G401.6 (cell line): ENCODE measurements around the gene IL5.
"Not testable (repeated sequence)": the region's sequence is repeated elsewhere in the genome, so short reads cannot be mapped to it uniquely, and the experiment has no call there.

Experiments
- FAIRE-seq: peaks from 2 replicates; lab custom pipeline; 2012; peaks lifted over from hg19 to GRCh38; lab: Jason Lieb, UNC

Gene IL5

DNA sequence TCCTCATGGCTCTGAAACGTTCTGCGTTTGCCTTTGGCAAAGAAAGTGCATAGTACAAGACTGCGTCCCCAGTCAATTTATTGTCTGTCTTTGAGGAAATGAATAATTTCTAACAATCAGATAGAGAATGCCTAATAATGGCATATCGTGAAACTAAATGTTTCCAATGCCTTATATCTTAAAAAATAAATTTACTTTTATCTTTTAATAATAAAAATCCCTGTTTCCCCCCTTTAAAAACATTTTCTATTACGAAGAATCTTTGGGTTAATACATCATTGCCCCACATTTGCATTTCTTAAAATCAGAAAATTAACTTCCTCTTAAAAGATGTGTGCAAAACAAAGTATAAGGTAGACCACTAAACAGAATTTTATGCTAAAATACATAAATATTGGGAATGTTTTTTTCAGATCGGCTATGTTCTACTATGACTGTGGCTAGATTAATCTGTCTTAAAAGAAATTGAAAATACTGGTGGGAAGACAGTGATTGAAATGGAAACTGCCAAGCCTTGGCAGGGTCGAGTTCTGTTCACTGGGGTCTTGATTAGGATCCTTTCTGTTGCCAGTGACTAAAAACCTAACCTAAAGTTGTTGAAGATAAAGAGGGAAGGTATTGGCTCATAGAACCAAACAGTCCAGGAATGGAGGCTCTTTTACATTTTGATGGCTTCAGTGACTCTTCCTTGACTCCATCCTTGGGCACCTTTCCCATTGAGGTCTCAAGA, at the start of gene IL5:
Gene IL5, minus strand, starts transcription at position 51 of the 730 bp plus-strand sequence. Its CDS starts 44 bp downstream, at position 7.
- FAIRE-seq: no peak

DNA sequence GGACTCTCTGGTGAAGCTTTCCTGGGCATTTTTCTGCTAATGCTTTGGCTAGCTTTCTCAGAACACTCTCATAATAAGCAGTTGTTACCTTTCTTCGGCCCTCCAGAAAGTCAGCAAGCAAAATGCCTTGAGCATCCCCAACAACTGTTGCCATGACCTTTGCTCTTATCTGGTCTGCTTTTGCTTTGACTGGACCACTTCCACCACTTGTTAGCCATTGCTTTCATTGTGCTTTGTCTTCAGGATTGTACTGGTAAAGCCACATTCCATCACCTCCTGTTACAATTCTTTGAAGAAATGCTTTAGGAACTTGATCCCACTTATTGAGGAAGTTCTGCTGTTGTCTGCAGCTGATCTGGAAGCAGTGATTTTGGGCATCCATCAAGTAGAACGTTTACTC, 49.2 kb upstream of the IL5 start:
- no peak for FAIRE-seq

DNA sequence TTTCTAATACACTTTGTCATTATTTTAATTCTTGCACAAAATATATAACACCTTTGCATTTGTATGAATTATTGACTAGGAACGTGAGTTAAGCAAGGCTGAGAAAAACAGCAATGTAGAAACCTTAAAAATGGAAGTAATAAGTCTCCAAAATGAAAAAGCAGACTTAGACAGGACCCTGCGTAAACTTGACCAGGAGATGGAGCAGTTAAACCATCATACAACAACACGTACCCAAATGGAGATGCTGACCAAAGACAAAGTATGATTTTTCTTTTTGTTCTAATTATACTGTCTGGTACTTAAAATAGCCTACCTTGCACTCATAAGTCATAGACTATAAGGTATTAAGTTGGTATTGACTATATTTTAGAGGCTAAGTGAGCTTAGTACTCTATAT, 47.8 kb upstream of the IL5 start:
- FAIRE-seq: no peak

DNA sequence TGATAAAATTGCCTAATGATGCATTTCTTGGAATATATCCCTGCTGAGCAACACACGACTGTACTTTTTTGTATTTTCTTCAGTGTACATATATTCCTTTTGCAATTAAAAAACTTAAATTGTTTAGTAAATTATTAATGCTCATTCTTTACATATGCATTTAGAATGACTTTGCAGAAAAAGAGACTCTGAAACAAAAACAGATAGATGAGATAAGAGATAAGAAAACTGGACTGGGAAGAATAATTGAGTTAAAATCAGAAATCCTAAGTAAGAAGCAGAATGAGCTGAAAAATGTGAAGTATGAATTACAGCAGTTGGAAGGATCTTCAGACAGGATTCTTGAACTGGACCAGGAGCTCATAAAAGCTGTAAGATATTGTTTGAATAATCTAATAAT, 46.1 kb upstream of the IL5 start:
- peak; percentile 3 for FAIRE-seq

DNA sequence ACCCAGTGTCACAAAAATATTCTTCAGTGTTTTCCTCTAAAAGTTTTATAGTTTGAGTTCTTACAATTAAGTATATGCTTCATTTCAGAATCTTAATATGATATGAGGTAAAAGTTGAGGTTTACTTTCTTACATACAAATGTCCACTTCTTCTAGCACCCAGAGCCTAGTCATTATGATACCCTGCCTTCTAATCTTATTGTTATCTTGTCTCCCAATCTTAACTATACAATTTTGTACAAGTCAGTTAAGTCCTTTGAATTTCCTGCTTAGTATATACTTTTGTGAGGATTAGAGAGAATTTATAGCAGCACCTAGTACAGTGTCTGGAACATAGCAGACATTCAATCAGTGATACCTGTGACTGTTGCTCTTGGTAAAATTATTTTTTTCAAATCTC, 42.7 kb upstream of the IL5 start:
- FAIRE-seq: no peak

DNA sequence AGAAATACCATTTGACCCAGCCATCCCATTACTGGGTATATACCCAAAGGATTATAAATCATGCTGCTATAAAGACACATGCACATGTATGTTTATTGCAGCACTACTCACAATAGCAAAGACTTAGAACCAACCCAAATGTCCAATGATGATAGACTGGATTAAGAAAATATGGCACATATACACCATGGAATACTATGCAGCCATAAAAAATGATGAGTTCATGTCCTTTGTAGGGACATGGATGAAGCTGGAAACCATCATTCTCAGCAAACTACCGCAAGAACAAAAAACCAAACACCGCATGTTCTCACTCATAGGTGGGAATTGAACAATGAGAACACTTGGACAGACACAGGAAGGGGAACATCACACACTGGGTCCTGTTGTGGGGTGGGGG, 41.2 kb upstream of the IL5 start:
- FAIRE-seq: not testable (repeated sequence)

DNA sequence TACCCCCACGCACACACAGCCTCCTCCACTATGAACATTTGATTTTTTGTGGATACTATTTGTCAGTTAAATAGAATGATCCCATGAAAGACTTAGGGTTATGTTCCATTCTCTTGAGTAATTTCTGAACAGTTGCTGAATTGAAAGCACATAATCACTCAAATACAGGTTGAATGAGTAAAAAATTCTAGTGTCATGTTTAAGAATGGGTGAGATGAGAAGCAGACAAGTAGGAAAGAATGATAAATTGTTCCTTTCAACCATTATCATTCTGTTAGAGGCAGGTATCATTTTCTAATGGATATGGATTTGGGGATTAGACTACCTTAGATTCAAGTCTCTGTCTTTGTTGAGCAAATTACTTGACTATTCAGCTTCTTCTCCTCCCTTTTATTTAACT, 32.8 kb upstream of the IL5 start:
- FAIRE-seq: no peak

DNA sequence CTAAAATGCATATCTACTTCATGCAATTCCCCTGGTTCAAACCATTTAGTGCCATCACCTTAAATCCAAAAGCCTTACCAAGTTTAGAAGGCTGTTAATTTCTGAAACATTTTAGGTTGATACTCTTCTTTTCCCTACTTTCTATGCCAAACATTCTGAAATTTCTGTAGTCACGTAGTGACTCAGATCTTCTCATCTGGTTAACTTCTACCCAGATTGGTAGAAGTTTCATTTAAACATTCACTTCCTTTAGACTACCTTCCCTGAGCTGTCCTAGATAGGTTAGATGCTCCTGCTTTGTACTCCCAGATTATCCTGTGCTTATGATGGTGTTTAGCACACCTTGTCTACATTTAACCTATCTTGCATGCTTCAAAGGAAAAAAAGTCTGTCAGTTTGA, 23.3 kb upstream of the IL5 start:
- FAIRE-seq: no peak

DNA sequence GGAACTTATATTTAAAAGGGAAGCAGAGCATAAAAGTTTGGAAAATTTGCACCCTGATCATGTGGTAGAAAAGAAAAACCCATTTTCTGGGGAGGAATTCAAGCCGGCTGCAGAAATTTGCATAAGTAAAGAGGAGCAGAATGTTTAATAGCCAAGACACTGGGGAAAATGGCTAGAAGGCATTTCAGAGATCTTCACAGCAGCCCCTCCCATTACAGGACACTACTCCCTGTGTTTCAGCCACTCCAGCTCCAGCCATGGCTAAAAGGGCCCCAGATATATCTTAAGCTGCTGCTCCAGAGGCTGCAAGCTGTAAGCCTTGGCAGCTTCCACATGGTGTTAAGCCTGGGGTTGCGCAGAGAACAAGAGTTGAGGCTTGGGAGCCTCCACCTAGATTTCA, 21.2 kb upstream of the IL5 start:
- not testable (repeated sequence) for FAIRE-seq

DNA sequence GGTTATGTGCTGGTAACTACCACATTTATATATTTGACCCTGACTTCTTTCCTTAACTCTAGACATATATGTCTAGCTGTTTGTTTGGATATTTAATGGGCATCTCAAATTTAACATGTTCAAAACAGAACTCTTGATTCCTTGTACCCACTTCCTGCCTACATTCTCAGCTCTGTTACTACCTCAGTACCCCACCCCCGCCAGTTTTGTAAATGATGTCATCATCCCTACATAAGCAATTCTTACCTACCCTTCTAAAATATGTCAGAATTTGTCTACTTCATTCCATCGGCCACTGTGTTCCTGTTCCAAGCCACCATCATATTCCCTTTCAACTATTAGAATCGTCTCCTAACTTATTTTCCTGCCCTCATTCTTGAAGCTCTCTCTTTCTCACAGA, 18.3 kb upstream of the IL5 start:
- FAIRE-seq: no peak

DNA sequence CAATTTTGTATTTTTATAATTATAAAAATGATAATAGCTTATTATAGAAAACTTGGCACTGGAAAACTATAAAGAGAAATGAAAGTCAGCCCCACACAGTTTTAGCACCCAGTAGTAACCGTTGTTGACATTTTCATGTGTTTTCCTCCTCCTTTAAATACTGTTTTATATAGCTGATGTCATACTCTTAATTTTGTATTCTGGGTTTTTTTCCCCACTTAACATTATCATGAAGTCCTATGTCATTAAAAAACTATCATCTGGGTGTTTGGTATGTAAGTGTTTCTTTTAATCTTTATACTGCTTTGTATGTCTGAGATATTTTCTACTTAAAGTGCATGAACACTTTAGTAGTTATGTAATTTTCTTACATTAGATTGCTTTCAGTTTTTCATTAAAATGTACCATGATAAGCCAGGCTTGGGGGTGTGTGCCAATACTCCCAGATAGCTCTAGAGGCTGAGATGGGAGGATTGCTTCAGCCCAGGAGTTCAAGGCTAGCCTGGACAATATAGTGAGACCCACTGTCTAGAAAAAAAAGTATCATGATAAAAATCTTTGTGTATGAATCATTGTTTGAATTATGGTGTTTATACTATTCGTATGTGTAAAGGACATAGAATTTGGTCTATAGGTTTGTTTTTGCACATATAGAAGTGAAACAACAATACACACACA, 16.2 kb upstream of the IL5 start:
- FAIRE-seq: no peak

DNA sequence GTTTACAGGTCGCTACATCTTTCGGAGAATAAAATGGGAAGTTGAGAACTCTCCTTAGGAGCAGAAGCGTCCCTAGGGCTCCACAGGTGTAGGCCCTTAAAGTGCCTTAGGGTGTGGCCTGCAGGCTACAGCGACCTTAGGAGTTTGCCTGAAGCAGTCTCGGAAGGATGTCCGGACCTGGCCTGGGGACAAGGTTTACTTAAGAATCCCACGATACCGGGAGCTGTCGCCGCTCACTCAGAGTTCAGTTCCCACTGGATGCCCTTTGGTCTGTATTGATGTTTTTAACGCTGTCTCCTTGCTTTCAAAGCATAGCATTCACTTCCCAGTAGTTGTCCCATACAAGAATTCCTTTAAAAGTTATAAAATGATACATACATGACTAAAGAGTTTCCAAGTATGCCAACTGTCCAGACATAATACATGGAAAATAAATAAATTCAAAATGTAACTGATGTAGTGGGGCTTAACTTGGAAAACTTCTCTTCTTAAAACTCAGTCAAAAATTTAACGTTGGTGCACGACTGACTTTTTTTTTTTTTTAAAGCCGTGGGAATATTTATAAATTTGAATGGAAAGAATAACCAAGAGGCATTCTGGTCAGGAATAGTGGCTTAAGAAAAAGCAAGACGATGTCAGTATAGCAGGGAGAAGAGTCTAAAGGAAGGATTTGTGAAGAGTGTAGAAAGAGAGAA, 14.3 kb upstream of the IL5 start:
- no peak for FAIRE-seq

DNA sequence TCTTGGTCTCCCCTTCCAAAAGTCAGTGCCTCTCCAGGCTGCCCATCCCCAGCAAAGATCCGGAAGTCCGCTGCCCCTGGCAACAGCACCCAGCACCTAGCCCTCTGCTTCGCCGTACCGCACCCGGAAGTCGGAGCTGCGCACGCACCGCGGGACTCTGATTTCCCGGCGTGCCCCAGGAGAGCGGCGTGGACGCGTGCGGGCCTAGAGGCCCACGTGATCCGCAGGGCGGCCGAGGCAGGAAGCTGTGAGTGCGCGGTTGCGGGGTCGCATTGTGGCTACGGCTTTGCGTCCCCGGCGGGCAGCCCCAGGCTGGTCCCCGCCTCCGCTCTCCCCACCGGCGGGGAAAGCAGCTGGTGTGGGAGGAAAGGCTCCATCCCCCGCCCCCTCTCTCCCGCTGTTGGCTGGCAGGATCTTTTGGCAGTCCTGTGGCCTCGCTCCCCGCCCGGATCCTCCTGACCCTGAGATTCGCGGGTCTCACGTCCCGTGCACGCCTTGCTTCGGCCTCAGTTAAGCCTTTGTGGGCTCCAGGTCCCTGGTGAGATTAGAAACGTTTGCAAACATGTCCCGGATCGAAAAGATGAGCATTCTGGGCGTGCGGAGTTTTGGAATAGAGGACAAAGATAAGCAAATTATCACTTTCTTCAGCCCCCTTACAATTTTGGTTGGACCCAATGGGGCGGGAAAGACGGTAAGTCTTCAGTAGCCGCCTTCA, 13.6 kb upstream of the IL5 start, which contains the start of gene RAD50:
Gene RAD50, plus strand, starts transcription at position 215 of the 715 bp plus-strand sequence. Its CDS starts 348 bp downstream, at position 563.
- peak; percentile 39 for FAIRE-seq

DNA sequence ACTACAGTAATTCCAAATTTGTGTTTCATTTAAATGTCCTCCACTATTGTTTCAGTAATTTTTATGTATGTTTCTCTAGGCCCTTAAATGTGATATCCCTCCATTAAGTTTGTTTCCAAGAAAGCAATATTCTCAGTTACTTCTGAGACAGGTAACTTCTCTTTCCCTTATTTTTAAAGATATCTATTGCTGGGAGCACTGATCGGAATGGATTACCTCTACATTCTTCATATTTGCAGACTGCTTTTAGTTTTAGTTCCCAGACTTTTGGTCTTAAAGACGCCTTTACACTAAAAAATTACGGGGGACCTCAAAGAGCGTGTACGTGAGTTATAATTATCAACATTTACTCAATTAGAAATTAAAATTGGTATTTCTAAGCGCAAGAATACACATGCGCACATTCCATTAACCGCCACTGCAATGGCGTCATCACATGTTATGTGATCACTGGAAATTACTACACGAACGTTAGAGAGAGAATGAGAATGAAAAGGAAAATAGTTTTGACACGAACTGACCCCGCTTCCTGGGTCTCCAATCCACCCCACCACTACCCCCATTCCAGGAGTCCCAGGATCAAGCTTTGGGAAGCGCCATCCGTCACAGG, 12.9 kb upstream of the IL5 start:
- FAIRE-seq: no peak

DNA sequence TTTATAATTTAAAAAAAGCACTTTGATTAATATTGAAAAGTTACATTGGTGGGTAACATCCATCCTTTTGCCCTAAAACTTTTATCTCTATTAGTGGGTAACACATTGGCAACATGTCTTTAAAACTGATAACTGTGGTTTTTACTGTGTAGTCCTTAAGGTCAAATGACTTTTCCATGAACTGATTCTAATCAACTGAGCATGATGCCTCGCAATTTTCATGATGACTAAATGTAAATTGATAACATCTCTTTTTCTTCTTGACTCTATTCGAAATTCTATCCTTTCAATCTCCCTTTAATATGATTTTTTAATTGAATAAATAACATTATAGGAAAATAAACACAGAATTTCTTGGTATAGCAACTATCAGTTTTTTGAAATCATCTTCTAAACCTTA, 6.3 kb upstream of the IL5 start:
- FAIRE-seq: no peak

DNA sequence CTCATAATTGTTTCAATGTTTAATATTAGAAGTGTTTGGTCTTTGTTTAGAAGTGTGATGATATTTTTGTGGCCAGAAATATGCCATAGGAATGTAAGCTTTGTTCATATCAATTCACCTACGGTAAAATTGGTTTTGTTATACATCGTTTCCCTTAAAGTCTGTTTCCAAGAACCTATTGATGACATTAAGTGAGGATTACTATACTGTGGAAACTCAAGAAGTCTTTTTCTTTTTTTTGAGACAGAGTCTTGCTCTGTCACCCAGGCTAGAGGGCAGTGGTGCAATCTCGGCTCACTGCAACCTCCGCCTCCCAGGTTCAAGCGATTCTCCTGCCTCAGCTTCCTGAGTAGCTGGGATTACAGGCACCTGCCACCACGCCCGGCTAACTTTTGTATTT, 5.5 kb upstream of the IL5 start:
- not testable (repeated sequence) for FAIRE-seq

DNA sequence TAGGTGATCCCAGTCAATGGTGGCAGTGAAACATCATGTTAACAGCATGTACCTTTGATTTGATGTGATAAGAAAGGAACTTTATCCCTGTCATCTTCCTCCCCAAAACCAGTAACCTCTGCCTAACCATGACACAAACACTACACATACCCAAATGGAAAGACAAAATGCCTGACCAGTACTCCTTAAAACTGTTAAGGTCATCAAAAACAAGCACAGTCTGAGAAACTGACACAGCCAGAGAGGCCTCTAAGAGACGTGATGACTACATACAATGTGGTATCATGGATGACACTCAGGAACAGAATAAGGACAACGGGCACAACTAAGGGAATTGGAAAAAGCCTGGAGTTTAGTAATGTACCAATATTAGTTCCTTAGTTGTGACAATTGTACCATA, 3.9 kb upstream of the IL5 start:
- no peak for FAIRE-seq

DNA sequence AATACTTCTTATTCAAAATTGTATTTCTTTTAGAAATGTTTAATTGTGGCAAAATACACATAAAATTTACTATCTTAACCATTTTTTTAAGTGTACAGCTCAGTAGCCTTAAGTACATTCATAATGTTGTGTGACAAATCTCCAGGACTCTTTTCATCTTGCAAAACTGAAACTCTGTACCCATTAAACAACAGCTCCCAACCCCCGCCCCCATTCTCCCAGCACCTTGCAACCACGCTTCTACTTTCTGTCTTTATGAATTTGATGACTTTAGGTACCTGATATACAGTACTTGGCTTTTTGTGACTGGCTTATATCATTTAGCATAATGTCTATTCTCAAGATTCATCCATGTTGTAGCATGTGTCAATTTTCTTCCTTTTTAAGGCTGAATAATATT, 2.8 kb upstream of the IL5 start:
- no peak for FAIRE-seq

DNA sequence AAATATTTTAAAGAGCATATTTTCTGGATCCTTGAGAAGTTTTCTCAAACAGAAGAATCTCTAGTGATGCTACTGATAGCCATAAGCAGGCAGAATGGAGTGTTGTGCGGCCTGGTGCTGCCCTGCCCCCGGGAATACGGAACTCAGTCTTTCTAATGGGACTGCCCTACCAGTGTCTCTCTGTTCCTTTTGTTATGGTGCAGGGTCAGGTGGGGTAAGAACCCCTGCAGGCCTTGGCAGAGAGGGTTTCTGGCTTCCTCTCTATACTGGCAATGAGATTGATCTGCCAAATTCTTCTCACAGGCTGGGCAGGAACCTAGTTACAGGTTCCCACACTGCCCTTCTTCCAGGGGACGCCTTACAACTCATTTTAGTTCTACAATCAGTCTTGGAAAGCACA, 2.6 kb downstream of the IL5 start:
- no peak for FAIRE-seq

DNA sequence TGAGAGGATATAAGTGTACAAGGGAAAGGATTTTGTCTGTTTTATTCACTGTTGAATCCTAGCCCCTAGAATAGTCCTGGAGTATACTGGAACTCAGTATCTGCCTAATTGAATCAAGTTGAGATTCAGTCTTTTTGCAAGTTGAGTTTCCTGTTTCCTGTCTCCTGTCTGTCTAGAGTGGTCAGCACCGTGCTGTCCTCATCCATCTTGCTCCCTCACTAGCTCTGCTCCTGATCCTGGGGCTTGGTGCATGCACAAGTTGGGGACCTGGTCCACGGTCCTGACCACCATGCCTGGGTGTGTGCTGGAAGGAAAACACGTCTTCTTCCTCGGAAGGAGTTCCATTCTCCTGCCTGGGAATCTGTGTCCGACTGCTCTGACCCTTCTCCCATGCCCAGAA, 3.2 kb downstream of the IL5 start:
- no peak for FAIRE-seq

DNA sequence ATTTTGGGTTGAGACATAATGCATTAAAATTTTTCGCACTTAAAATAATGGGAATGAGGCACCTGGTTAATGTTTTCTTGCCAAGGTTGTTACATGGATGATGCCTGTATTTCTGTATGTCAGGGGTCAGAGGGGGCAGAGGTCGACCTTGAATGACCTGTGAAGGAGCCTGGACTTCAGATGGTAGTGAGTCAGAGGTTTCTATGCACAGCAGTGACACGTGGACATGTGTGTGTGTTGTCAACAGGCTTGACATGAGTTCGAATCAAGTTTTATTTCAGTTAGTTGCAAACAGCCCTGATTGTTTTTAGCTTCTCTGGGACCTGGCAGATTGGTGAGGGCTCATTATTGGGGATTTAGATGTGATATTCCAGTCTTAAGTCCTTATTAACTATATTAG, 3.6 kb downstream of the IL5 start:
- no peak for FAIRE-seq

DNA sequence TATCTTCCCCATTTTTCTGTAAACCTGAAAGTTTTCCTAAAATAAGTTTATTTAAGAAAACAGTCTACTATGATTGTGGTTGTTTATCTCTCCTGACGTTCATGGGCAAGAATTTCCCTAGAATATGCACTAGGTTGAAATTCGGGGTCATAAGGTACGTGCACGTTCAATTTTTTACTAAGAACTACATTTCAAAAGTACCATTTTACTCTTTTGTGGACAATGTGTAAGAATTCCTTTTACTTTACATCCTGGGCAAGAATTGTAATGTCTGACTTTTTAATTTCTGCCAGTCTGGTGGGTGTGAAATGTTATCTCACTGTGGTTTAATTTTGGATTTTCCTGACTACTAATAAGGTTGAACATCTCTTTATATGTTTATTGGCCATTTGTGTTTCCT, 12.4 kb downstream of the IL5 start:
- no peak for FAIRE-seq
